ENCODE data around the gene SHISA7. TPM values are rescaled to one million over a fixed set of nuclear protein-coding genes. Genes with fewer than 3 reads are reported as not detected.
"Not testable (repeated sequence)": the region's sequence is repeated elsewhere in the genome, so short reads cannot be mapped to it uniquely, and the experiment has no call there.

Gene SHISA7
- total RNA-seq, 1 donor from 2014 or later: 4.2 TPM

DNA sequence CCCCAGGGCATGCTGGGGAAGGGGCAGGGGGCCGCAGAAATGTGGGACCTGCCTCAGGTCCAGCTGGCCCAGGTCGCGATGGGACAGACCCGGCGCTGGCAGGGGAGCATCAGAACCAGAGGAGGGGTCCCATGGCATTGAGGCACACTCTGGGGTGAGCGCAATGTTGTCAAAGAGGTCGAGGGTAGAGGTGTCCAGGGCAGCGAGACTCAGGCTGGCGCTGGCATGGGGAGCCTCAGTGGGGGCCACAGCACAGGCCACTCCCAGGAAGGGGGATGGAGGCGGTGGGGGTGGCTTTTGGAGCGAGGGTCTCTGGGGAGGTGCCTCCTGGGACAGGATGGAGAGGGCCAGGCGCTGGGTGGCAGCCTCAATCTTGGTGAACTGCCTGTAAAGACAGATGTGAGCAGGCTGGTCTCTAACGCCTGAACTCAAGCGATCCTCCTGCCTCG lies 20.5 kb upstream of the SHISA7 start:
- no peak for DNase-seq

DNA sequence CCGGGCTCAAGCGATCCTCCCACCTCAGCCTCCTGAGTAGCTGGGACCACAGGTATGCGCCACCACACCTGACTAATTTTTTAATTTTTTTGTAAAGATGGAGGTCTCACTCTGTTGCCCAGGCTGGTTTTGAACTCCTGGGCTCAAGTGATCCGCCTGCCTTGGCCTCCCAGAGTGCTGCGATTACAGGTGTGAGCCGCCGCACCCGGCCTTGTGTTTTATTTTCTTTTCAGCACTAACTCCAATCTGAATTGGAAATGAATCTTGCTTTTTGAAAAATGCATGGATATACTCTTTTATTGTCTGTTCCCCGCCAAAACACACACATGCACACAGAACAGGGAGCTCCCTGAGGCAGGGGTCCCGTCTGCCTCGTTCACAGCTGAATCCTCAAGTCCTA lies 19.6 kb upstream of the SHISA7 start:
- DNase-seq: no peak

GRCh38 chr19:55461974-55462626 lies 19.0 kb upstream of the SHISA7 start:
- DNase-seq: no peak

DNA sequence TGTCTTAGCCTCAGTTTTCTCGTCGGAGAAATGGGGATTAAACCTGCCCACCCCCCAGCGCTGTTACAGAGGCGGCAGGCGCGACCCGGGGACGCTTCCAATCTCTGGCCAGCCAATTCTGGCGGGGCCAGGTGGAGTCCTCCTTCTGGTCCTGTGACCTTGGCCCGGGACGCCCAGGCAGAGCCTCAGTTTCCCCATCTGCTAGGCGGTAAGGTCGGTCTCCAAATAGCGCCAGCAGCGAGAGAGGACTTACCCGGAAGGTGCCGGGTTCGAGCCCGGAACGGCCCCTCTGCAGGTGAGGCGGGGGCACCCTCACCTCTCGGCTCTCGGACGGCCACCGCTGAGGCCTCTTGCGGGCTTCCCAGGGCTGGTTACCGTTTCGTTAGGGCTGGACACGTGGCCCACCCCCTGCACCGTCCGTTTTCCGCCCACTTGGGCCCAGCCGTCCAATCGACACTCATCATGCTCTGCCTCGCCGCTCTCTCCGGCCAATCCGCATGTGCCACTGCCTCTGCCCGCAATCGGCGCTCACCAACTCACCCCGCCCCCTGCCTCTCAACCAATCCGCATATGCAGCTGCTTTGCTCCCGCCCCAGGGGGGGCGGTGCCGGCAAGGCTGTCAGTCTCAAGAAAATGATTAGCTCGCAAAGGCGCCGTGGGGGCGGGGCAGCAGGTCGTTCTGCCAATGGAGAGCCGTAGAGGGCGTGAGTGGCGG lies 18.3 kb upstream of the SHISA7 start, which contains the start of gene ISOC2:
TSS of gene ISOC2 (minus strand) at position 384 of the 715 bp plus-strand sequence. CDS start 5,156 bp downstream, outside the sequence.
- DNase-seq: peak; percentile 100

- peak; percentile 30 for DNase-seq
These were observed 17.7 kb upstream of the SHISA7 start for GRCh38 chr19:55460670-55461258.

DNA sequence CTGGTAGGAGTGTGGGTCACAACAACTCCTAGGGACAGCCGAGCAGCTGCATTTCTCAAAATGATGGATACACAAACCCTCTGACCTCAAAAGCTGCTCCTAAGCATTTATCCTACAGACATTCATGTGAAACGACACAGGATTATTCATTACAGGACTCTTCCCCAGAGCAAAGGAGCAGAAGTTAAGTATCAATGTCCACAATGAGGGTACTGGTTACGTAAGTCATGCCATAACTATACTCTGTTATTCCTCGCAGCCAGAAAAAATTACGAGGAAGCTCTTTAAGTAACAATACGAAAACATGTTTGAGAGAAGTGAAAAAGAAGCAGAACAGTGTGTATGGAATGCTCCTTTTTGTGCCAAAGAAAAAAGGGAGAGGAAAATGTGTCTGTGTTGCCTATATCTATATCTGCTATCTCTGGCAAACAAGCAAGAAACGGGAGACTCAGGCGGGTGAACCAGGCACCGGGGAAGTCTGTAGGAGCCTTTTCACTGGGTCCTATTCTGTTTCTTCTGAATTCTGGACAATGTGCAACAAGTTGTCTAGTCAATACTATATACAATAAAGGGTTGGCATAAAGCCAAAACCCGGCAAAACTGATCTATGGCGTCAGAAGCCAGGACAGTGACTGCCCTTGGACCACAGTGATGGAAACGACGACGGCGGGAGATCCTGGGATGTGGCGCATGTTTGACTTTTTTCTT lies 17.0 kb upstream of the SHISA7 start:
- DNase-seq: no peak

DNA sequence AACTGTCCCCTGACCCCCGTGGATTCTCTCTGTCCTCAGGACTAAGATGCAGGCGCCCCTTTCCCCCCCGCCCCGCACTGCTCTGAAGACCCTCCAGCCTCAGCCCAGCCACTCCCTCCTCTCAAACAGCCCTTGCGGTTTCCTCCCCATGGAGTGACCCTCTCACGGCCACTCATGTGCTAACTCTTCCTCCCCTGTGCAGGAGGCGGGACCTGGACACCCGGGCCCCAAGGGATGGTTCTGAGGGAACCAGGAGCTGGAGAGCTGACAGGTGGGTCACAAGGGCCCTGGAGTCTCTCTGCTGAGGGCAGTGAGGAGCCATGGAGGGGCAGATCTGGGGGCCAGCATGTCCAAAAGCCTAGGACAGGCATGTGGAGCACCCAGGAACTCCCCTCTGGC lies 16.4 kb upstream of the SHISA7 start:
- no peak for DNase-seq

- DNase-seq: no peak
These were observed 14.8 kb upstream of the SHISA7 start for GRCh38 chr19:55457683-55458457.

DNA sequence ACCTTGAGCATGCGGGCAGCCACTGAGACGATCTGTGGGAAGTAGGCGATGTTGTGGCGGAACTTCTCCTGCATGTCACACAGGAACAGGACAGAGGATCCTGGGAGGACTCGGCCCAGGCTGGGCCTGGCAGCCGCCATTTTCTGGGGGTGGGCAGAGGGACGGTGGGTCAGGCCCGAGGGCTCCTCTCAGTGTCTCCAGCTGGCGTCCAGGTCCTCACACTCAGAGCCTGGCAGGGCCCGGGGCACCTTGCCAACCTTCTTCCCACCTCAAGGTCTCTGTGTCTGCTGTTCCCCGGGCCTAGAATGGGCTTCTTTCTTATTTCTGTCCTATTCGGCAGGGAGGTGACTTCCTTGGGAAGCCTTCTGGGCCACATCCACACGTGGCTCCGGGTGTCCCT lies 13.2 kb upstream of the SHISA7 start:
- no peak for DNase-seq

DNA sequence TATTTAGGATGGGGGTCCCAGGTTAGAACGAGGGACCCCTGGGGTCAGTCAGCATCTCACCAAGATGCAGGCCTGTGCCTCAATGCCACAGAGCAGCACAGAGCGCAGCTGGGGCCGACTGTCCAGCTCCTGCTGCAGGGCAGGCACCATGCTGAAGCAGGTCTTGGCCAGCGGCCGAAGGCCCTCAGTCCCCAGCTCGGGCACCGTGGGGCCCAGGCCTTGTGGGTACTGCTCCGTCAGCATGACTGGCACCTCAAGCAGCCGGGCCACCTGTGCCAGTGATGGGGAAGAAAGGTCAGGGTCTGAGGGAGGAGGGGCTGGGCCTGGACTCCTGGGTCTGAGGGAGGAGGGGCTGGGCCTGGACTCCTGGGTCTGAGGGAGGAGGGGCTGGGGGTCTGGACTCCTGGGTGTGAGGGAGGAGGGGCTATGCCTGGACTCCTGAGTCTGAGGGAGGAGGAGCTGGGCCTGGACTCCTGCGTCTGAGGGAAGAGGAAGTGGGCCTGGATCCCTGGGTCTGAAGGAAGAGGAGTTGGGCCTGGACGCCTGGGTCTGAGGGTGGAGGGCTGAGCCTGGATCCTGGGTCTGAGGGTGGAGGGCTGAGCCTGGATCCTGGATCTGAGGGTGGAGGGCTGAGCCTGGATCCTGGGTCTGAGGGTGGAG lies 12.6 kb upstream of the SHISA7 start:
- no peak for DNase-seq

DNA sequence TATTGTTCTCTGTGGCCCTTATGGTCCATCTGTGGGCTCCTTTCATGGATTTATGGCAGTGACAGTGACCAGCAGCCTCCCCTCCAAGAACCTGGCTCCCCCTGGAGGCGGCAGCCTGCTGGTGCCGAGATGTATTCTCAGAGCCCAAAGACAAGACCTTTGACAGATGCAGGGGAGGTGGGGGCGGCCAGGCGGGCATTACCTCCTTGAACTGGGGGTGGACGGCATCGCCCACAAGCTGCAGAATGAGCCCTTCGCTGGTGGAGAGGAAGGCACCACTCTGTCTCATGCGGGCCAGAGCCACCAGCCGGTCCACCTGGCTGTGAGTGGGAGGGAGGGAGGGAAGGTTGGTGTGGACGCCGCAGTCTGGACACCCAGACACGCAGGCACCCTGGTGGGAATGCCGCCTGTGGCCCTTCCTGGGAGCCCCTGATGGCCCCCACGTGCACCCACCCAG lies 11.7 kb upstream of the SHISA7 start:
- DNase-seq: peak; percentile 27

DNA sequence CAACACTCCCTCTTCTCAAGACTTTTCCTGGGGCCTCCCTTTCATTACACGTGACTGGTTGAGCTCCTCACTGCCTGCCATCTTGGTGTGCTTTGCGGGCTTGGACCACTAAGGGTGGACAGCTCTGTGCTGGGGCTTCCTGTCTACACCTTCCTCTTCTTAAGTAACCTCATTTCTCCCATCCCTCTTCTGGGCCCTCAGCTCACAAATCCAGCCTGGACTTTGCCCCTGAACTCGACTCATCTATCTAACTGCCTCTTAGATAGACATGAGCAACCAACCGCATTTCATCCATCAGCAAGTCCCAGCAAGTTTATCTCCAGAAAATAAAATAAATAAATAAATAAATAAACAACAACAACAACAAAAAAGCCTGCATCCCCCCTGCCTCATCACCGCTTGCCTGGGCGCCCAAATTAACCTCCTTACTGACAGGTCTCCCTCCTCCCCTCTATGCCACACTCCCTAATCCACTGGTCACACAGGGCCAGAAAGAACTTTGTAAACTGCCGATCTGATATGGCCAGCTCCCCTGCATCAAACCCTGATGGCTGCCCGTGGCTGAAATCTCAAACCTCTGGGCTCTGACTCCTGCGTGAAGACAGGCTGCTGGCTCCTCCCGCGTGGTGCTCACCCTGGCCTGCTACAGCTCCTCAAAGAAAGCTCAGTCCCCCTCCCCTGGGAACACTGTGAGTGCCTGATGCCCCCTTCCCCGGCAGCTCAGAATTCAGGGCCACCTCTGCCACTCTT lies 10.6 kb upstream of the SHISA7 start:
- DNase-seq: no peak

DNA sequence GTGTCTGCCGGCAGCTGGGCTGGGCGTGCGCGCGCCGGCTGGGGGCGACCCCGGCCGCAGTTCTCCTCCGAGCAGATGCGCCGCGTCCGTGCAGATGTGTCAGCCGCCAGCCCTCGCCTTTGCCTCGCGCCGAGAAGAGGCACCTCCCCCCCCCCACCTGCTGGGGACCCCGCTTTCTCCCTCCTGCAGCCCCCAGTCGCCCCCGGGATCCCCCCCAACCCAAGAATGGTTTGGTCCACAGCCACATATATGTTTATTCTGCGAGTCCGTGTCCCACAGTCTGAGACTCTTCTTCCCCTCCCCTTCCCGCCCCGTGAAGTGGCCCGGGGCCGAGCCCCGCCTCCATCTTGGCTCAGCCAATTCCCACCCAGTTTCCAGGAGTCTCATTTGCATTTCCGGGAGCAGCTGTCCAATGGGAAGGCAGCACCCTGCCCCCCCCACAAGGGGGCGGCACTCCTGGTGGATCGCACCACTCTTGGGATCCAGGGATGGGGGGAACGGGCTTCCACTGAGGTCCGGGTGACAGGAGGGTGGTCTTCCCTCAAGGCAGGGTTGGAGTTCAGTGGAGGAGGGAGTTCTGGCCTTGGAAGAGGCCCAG lies 9.7 kb upstream of the SHISA7 start:
- peak; percentile 97 for DNase-seq

- DNase-seq: peak; percentile 27
These were observed 9.1 kb upstream of the SHISA7 start for GRCh38 chr19:55451965-55452748.

- DNase-seq: no peak
These were observed 8.3 kb upstream of the SHISA7 start for GRCh38 chr19:55451163-55451964.

DNA sequence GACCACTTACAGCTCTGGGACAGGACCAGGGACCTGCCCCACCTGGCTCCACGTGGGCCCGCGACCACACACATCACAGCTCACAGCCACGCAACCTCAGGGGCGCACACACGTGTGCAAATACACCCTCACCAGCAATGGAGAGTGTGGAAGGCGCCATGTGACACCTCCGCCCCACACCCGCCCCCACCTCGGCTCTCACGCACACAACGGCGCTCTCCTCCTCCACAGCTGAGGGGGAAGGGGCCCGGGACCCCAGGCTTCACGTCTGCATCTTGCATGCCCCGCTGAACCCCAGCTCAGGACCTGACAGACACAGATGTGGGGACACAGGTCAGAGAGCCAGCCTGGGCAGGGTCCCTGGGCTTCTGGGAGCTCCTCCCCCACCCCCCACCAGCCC lies 6.4 kb upstream of the SHISA7 start:
- no peak for DNase-seq

- DNase-seq: not testable (repeated sequence)
These were observed 5.0 kb upstream of the SHISA7 start for GRCh38 chr19:55448175-55448490.

DNA sequence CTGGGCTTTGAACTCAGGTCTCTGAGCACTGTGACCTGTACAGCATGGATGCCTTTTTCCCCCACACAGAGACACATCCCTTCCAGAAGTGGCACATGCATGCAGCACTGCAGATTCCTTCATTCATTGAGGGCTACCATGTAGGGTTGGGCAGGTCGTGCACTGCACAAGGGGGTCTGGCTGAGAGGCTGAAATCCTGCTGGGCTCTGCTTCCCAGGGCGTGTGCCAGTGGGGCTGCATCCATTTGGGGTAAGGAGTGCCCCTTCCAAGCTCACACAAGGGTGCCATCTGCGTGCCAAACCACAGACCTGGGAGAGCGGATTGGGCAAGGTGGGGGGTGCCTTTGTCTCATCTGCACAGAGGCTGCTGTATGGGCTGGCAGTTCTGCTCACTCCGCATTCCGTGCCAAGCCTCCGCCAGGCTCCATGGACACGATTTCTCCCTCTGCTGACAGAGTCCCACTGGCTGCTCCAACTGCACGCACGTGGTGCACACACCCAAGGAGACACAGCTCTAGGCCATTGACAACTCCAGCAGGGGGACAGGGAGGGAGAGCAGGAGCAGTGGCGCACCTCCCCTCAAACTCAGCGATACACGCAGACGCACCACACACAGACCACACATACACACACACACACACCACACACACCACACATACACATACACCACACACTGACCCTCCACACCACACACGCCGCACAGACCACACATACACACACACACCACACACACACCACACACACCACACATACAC lies 4.5 kb upstream of the SHISA7 start:
- DNase-seq: peak; percentile 88

Measured in occipital lobe (tissue), 2 donors.